SW480 (cell line): ENCODE measurements around the gene CKMT1B.
A peak's percentile ranks its signal among the peaks of the same experiment; 100 is the strongest.
"Not testable (repeated sequence)": the region's sequence is repeated elsewhere in the genome, so short reads cannot be mapped to it uniquely, and the experiment has no call there.

ENCODE experiments used
- DNase-seq: peaks from one replicate; pipeline ENCODE4 v3.0.0-alpha.2; 2016; ENCODE audit warnings: low spot score

CKMT1B gene

GRCh38 chr15:43593328-43594190 lies at the start of gene CKMT1B:
Gene CKMT1B, plus strand, starts transcription at chr15:43594027. Its CDS starts 192 bp downstream, at chr15:43594219.
- DNase-seq = not testable (repeated sequence)

GRCh38 chr15:43544266-43544665 lies 49.6 kb upstream of the CKMT1B start:
- DNase-seq = no peak

GRCh38 chr15:43545426-43545825 lies 48.4 kb upstream of the CKMT1B start:
- DNase-seq = no peak

DNA sequence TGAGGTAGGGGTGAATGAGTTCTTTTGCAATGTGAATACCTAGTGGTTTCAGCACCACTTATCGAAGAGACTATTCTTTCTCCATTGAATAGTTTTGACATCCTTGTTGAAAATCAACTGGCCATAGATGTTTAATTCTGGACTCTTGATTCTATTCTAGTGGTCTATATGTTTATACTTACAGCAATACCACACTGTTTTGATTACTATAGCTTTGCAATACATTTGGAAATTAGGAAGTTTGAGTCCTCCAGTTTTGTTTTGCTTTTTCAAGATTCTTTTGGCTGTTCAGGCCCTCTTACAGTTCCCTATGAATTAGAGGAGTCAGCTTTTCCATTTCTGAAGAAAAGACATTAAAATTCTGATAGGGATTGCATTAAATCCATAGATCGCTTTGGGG lies 46.3 kb upstream of the CKMT1B start:
- no peak for DNase-seq

DNA sequence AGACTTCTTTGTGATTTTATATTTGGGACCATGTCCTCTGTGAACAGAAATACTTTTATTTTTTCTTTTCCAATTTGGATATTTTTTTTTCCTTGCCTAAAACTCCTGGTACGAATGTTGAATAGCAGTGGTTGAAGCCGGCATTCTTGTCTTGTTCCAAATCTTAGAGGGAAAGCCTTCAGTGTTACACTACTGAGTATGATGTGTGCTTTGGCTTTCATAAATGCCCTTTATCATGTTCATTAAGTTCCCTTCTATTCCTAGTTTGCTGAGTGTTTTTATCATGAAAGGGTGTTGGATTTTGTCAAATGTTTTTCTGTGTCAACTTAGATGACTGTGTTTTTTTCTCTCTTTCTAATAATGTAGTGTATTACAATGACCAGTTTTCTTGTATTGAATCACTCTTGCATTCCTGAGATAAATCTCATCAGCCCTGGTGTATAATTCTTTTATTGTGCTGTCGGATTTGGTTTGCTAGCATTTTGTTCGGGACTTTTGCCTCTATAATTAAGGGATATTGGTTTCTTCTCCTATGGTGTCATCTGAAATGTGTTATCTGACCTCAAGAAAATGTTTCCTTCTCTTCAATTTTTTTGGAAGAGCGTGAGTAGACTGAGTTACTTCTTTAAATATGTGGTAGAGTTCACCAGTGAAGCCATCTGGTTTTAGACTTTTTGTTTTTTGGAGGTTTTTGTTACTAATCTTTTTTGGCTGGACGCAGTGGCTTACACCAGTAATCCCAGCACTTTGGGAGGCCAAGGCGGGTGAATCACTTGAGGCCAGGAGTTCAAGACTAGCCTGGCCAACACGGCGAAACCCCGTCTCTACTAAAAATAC lies 43.1 kb upstream of the CKMT1B start:
- DNase-seq = no peak

DNA sequence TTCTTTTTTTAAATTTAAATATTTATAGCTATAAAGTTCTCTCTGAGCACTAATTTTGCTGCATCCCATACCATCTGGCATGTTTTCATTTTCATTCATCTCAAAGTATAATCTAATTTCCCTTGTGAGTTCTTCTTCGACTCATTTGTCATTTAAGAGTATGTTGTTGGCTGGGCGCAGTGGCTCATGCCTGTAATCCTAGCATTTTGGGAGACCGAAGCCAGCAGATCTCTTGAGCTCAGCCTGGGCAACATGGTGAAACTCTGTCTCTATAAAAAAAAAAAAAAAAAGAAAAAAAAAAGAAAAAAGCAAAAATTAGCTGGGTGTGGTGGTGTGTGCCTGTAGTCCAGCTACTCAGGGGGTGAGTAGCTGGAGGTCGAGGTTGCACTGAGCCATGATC lies 41.6 kb upstream of the CKMT1B start:
- no peak for DNase-seq

DNA sequence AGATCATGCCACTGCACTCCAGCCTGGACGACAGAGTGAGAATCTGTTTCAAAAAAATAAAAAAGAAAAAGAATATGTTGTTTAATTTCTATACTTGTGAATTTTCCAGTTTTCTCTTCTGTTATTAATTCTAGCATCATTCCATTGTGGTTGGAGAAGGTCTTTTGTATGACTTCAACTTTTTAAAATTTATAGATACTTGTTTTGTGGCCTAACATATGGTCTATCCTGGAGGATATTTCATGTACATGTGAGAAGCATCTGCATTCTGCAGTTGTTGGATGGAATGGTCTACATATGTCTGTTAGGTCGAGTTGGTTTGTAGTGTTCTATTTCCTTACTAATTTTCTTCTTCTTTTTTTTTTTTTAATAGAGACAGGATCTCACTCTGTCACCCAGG lies 40.8 kb upstream of the CKMT1B start:
- DNase-seq = no peak

GRCh38 chr15:43562753-43563152 lies 31.1 kb upstream of the CKMT1B start:
- DNase-seq = not testable (repeated sequence)

DNA sequence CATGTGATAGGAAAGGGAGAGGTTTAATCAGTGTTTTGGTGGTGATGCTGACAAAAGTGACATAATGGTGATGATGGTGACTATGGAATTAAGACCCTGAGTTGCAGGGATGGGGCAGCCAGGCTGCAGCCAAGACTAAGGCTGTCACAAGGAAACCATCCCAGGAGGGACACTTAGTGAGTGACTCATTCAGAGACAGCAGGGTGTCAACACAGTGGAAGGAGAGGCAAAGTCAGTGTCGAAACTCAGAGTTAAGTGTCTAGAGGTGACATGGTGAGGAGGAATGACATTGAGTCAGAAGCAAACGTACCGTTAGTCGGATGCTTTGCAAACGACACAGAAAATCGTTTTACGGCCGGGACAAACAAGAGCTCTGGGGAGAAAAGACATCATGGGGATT lies 30.0 kb upstream of the CKMT1B start:
- not testable (repeated sequence) for DNase-seq

DNA sequence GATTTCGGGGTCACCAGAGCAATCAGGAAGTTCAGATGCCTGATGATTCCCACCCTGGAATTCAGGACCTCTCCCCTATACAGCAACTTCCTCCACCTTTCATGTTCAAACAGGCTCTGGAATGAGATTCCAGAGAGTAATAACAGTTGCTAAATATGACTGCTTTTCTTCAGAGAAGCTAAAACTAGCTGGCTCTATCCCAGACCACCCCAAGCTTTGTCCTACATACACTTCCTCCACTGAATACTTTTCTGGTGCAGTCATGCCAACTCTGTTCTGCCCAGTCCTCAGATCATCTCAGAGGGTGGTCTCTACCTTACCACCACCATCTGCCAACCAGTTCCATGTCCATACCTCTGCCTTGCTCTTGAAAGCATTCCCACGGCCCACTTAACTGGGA lies 27.2 kb upstream of the CKMT1B start:
- DNase-seq = not testable (repeated sequence)

GRCh38 chr15:43574607-43575006 lies 19.2 kb upstream of the CKMT1B start:
- not testable (repeated sequence) for DNase-seq

- not testable (repeated sequence) for DNase-seq
These were observed 3.9 kb upstream of the CKMT1B start, which contains the start of gene PPIP5K1 for GRCh38 chr15:43589778-43590466. Gene PPIP5K1, minus strand, starts transcription at chr15:43590208. Its CDS starts 5,704 bp downstream, at chr15:43584504.

GRCh38 chr15:43592841-43593240 lies 986 bp upstream of the CKMT1B start:
- DNase-seq = not testable (repeated sequence)

- DNase-seq = not testable (repeated sequence)
These were observed 5.3 kb downstream of the CKMT1B start for GRCh38 chr15:43599131-43599530.

- not testable (repeated sequence) for DNase-seq
These were observed 6.4 kb downstream of the CKMT1B start for GRCh38 chr15:43600200-43600599.

GRCh38 chr15:43602233-43602632 lies 8.4 kb downstream of the CKMT1B start:
- DNase-seq = peak; percentile 4

DNA sequence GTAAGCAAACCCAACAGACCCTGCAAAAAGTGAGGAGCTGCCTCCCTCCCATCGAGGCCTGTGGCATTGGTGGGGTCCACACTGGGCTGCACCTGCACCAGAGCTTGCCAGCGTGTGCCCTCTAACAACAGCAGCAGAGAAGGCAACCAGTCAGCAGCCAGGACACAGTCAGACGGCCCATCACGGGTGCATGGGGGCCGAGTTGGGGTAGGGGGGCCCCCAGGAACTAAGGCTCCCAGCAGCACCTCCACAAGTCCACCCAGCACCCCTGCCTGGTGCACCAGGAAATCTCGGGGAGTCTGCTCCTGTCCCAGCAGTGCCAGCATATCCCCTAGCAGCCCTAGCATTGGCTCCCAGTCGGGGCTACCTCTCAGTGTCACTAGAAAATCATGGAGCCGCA lies 23.9 kb downstream of the CKMT1B start:
- not testable (repeated sequence) for DNase-seq

DNA sequence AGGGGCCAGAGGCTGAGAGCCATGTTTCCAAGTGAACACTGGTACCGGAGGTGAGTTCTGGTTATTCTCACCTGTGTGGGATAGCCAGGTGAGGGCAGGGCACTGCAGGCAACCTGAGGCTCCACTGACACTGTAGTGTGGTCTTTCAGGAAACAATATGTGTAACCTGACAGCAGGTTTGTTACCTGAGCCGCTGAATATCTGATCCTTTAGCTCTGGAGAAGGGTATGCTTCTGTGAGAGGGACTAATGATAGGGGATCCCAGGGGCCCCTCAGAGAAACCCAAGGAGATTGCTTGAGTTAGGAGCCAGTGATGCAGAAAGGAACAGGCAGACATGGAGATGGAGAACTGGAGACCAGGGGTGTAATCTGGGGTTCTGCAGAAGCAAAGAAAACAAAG lies 24.9 kb downstream of the CKMT1B start, which contains the start of gene STRC:
Gene STRC (minus strand): TSS at position 101 of the 400 bp plus-strand sequence. CDS start 78 bp downstream, at position 23.
- DNase-seq = not testable (repeated sequence)

DNA sequence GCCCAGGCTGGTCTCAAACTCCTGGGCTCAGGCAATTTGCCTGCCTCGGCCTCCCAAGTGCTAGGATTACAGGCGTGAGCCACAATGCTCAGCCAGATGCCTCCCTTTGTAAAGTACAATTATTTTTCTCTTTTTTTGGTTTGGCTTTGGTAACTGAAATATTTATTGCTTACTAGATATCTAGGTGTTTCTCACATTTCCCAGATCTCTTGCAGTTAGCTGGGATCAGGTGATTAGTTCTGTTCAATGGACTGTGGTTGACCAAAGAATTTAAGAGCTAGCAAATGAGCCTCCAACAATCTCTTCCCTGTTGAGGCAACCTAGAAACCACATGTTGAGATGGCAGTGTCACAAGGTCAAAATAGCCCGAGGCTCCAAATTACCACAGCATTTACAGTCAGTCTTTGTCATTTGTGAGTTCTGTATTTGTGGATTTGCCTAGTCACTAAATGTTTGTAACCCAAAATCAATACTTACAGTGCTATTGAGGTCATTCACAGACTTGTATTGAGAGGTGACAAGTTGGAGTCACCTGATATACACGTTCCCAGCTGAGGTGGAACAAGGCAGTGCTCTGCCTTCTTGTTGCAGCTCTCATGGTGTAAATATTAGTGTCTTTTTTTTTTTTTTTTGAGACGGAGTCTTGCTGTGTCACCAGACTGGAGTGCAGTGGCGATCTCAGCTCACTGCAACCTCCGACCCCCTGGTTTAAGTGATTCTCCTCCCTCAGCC lies 28.4 kb downstream of the CKMT1B start:
- DNase-seq = peak; percentile 24

DNA sequence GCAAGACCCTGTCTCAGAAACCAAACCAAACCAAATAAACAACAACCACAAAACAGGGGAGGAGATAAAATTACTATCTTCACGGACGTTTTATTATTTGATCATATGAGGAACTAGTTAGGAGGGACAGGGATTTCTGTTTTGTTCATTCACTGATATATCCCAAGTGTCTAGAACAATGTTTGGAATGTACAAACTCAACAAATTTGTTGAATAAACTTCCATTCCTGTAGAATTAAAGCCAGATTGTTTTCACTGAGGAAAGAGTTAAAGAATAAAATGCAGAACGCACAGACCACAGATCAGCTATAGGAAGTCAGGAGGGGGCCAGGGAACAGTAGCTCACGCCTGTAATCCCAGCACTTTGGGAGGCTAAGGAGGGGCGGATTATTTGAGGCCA lies 31.3 kb downstream of the CKMT1B start:
- DNase-seq = no peak

GRCh38 chr15:43626937-43627336 lies 33.1 kb downstream of the CKMT1B start:
- DNase-seq = not testable (repeated sequence)
